ENCODE results near the gene FAM89A. TPM values are rescaled to one million over a fixed set of nuclear protein-coding genes. Genes with fewer than 3 reads are reported as not detected.

FAM89A gene
- total RNA-seq, 2 experiments from 2014 or later, result 11.1 to 14.2 TPM

- TF ChIP-seq CTCF (IDR thresholded peaks at IDR 0.05), result no peak
- ATAC-seq (no peak), DNase-seq (no peak)
- ChIA-PET POLR2A (interaction anchor here (1.2 kb wide), 1 partner anchor 113 kb away, joined by 4 read pairs; no protein-coding TSS in a partner anchor), CTCF (interaction anchor here (0.7 to 1.8 kb wide), 2 partner anchors 41 to 58 kb away, joined by 3 read pairs; no protein-coding TSS in a partner anchor)
- no peak overlapping the region for H3K4me3 Mint-ChIP-seq
- peaks cover 25% of the 10 kb centered on the region for H3K36me3 Mint-ChIP-seq (ENCODE audit: low read depth)
- H3K9me3 Mint-ChIP-seq, result no peaks in the 10 kb centered on the region
- no peak overlapping the region for H3K27ac Mint-ChIP-seq
- H3K4me1 Mint-ChIP-seq (ENCODE audit: low read depth), result peaks cover 32% of the 10 kb centered on the region
- no peaks in the 10 kb centered on the region for H3K27me3 Mint-ChIP-seq
- intact Hi-C loops (cut with micrococcal nuclease), result loop anchor here (5.0 kb wide), 1 partner anchor 63 kb away; no protein-coding TSS in a partner anchor
Measured at GRCh38 chr1:230979952-230980351, 60.1 kb downstream of the FAM89A start.

- Mint-ChIP-seq H3K9me3 (no peaks in the 10 kb centered on the region), H3K4me3 (no peak overlapping the region), H3K27me3 (no peaks in the 10 kb centered on the region), H3K27ac (no peak overlapping the region), H3K36me3 (ENCODE audit: low read depth) (peaks cover 27% of the 10 kb centered on the region), H3K4me1 (ENCODE audit: low read depth) (peaks cover 34% of the 10 kb centered on the region)
- no peak for TF ChIP-seq CTCF (IDR thresholded peaks at IDR 0.05)
- intact Hi-C loops (cut with micrococcal nuclease), result loop anchor here (5.0 kb wide), 1 partner anchor 62 kb away; no protein-coding TSS in a partner anchor
- DNase-seq (no peak), ATAC-seq (no peak)
- ChIA-PET POLR2A (interaction anchor here (1.0 to 1.8 kb wide), 5 partner anchors 19 to 232 kb away, joined by 3 to 6 read pairs (median 5); no protein-coding TSS in a partner anchor), CTCF (interaction anchor here (0.7 to 1.8 kb wide), 3 partner anchors 11 to 57 kb away, joined by 3 to 4 read pairs (median 3); no protein-coding TSS in a partner anchor)
Measured at GRCh38 chr1:230979389-230979716, 60.7 kb downstream of the FAM89A start.

GRCh38 chr1:230978491-230979388, 61.3 kb downstream of the FAM89A start, which contains the start of the genes ARV1 and TTC13:
ARV1 (plus strand) TSS chr1:230979094; CDS start chr1:230979106, 12 bp downstream.
TTC13 (minus strand) TSS chr1:230978861; CDS start chr1:230978830, 31 bp downstream.
- ATAC-seq, result peak; percentile 98
- intact Hi-C loops (cut with micrococcal nuclease), result loop anchor here (5.0 kb wide), 1 partner anchor 61 kb away; no protein-coding TSS in a partner anchor

GRCh38 chr1:230977761-230978490, 62.1 kb downstream of the FAM89A start:
- POLR2A ChIA-PET, result interaction anchor here (0.6 to 1.8 kb wide), 6 partner anchors 18 to 234 kb away, joined by 3 to 6 read pairs (median 4); no protein-coding TSS in a partner anchor
- no peaks in the 10 kb centered on the region for H3K9me3 Mint-ChIP-seq
- no peak for TF ChIP-seq CTCF (IDR thresholded peaks at IDR 0.05)

More at GRCh38 chr1:230978491-230979388, 61.3 kb downstream of the FAM89A start, which contains the start of the genes ARV1 and TTC13:
- CTCF ChIA-PET, result interaction anchor here (0.7 to 1.8 kb wide), 4 partner anchors 12 to 57 kb away, joined by 3 to 5 read pairs (median 4); no protein-coding TSS in a partner anchor
- Mint-ChIP-seq H3K36me3 (ENCODE audit: low read depth) (peaks cover 24% of the 10 kb centered on the region), H3K27ac (peak within 1 kb of the TSS; percentile 94), H3K27me3 (no peaks in the 10 kb centered on the region), H3K4me1 (ENCODE audit: low read depth) (peaks cover 36% of the 10 kb centered on the region), H3K9me3 (no peaks in the 10 kb centered on the region), H3K4me3 (peak within 1 kb of the TSS; percentile 87)
- DNase-seq, result peak; percentile 99
- POLR2A ChIA-PET, result interaction anchor here (1.0 to 1.8 kb wide), 6 partner anchors 19 to 233 kb away, joined by 3 to 6 read pairs (median 4); no protein-coding TSS in a partner anchor
- TF ChIP-seq CTCF (IDR thresholded peaks at IDR 0.05), result no peak

More at GRCh38 chr1:230977761-230978490, 62.1 kb downstream of the FAM89A start:
- CTCF ChIA-PET, result interaction anchor here (1.0 to 1.8 kb wide), 3 partner anchors 21 to 84 kb away, joined by 3 to 5 read pairs (median 3); no protein-coding TSS in a partner anchor
- peaks cover 22% of the 10 kb centered on the region for H3K36me3 Mint-ChIP-seq (ENCODE audit: low read depth)
- DNase-seq (peak; percentile 47), ATAC-seq (no peak)
- intact Hi-C loops (cut with micrococcal nuclease), result loop anchor here (5.0 kb wide), 1 partner anchor 61 kb away; no protein-coding TSS in a partner anchor
- peak overlapping the region; percentile 94 for H3K27ac Mint-ChIP-seq
- peak overlapping the region; percentile 87 for H3K4me3 Mint-ChIP-seq
- peaks cover 38% of the 10 kb centered on the region for H3K4me1 Mint-ChIP-seq (ENCODE audit: low read depth)
- no peaks in the 10 kb centered on the region for H3K27me3 Mint-ChIP-seq

Data from activated CD8-positive, alpha-beta T cell treated with anti-CD3 and anti-CD28 coated beads for 36 hours (primary cell).